Measurements from ENCODE around the gene TBC1D9.

The TBC1D9 gene

GRCh38 chr4:140644470-140645185 is 111.6 kb downstream of the TBC1D9 start:
- DNase-seq (ENCODE audit: low spot score in 2 of 2) (no peak), ATAC-seq (replicated peaks; ENCODE audit: extremely low read depth, poor library complexity, severe bottlenecking) (no peak)
- no peaks in the 10 kb centered on the region for H3K9me3 Mint-ChIP-seq
- H3K27ac Mint-ChIP-seq (ENCODE audit: low read depth) = no peak overlapping the region
- H3K27me3 Mint-ChIP-seq = peaks cover 14% of the 10 kb centered on the region
- H3K36me3 Mint-ChIP-seq (ENCODE audit: insufficient read depth) = no peaks in the 10 kb centered on the region
- H3K4me1 Mint-ChIP-seq = no peaks in the 10 kb centered on the region
- H3K4me3 Mint-ChIP-seq = no peak overlapping the region

GRCh38 chr4:140643571-140644055 is 112.6 kb downstream of the TBC1D9 start:
- Mint-ChIP-seq H3K36me3 (ENCODE audit: insufficient read depth) (no peaks in the 10 kb centered on the region), H3K4me1 (no peaks in the 10 kb centered on the region), H3K27ac (ENCODE audit: low read depth) (no peak overlapping the region), H3K27me3 (peaks cover 4% of the 10 kb centered on the region), H3K9me3 (no peaks in the 10 kb centered on the region), H3K4me3 (no peak overlapping the region)
- ATAC-seq (replicated peaks; ENCODE audit: extremely low read depth, poor library complexity, severe bottlenecking) (no peak), DNase-seq (ENCODE audit: low spot score in 2 of 2) (no peak)

DNA sequence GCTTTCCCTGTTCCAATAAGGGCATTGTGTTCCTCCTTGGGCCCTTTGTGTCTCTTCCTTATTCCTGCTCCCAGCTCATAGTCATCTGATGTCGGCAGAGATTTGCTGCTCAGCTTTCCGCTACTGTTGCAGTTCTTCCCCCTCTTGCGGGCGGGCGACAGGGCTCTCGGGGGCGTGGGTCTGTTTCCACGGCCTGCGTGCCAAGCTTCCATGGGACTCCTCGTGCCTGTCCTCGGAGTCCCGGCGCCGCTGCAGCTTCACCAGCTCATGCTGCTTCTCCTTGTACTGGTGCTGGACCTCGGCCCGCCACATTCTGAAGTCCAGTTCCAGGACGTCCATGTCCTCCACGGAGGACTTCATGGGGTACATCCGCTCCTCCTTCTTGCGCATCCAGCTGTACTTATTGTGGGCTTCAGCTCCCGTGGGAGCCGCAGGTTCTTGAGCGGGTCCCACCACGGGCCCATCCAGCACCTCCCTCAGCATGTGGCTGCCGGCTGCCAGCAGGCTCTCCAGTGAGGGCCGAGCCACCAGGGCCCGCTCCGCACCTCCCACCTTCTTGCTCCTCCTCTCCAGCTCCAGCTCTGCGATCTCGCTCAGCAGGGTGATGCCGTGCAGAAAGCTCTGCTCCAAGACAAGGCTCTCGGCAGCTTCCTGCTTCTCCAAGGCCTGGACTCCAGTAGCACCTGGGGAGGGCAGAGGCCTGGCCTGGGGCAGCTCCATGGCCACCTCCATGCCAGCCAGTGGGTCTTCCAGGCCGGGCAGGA is 113.3 kb downstream of the TBC1D9 start:
- Mint-ChIP-seq H3K4me3 (no peak overlapping the region), H3K9me3 (no peaks in the 10 kb centered on the region), H3K27ac (ENCODE audit: low read depth) (no peak overlapping the region), H3K4me1 (no peaks in the 10 kb centered on the region), H3K27me3 (peaks cover 1% of the 10 kb centered on the region), H3K36me3 (ENCODE audit: insufficient read depth) (no peaks in the 10 kb centered on the region)
- DNase-seq (ENCODE audit: low spot score in 2 of 2) (no peak), ATAC-seq (replicated peaks; ENCODE audit: extremely low read depth, poor library complexity, severe bottlenecking) (no peak)

DNA sequence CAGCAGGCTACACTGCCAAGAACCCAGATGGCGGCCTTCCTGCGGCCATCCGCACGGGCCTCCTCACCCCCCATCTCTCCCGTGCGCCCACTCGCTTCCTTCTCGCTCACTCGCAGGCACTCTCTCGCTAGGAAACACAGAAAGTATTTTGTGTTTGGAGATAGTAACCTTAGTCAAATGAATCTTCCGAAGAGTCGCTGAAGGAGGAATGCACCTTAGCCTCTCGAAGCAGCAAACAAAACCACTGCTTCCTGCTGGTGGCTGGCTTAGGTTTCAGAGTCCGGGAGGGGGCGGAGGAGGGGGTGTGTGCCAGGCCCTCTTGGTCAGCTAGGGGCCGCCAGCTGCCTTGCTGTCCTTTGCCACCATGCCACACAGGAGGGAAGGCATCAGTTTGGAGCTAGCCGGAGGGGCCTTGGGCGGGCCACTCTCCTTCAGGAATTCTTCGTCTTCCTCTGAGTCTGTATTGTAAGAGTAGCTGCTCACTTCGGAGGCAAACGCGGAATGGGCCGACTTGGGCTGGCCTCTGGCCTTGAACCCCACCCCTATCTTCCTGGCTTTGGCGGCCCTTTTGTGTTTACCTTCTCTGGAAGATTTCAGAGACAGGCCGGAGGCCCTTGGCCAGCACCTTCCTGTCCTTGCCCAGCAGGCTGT is 114.3 kb downstream of the TBC1D9 start:
- no peak overlapping the region for H3K4me3 Mint-ChIP-seq
- no peak overlapping the region for H3K27ac Mint-ChIP-seq (ENCODE audit: low read depth)
- H3K4me1 Mint-ChIP-seq = no peaks in the 10 kb centered on the region
- H3K36me3 Mint-ChIP-seq (ENCODE audit: insufficient read depth) = no peaks in the 10 kb centered on the region
- H3K27me3 Mint-ChIP-seq = peaks cover 11% of the 10 kb centered on the region
- ATAC-seq (replicated peaks; ENCODE audit: extremely low read depth, poor library complexity, severe bottlenecking) (no peak), DNase-seq (ENCODE audit: low spot score in 2 of 2) (no peak)
- no peaks in the 10 kb centered on the region for H3K9me3 Mint-ChIP-seq

DNA sequence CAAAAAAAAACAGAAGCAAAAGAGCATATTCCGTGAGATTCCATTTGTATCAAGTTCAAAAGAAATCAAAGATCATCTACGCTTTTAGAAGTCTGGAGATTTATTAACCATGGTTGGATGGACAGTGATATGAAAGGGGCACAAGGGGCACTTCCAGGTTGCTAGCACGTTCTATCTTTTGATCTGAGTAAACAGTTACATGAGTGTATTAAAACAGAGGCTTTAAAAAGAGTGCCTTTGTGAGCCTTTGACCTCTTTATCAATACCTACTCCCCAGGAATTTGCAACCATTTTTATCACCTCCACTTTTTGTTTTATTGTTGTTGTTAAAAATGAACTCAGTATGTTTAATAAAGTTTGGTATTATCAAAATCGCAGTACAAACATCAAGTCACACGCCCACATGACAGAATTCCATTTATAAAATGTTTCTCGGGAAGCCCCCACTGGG is 115.1 kb downstream of the TBC1D9 start:
- Mint-ChIP-seq H3K36me3 (ENCODE audit: insufficient read depth) (no peaks in the 10 kb centered on the region), H3K4me3 (no peak overlapping the region)

GRCh38 chr4:140640150-140640748 is 115.9 kb downstream of the TBC1D9 start:
- Mint-ChIP-seq H3K27ac (ENCODE audit: low read depth) (no peak overlapping the region), H3K4me3 (no peak overlapping the region), H3K27me3 (peaks cover 21% of the 10 kb centered on the region), H3K9me3 (no peaks in the 10 kb centered on the region), H3K36me3 (ENCODE audit: insufficient read depth) (no peaks in the 10 kb centered on the region), H3K4me1 (no peaks in the 10 kb centered on the region)
- ATAC-seq (replicated peaks; ENCODE audit: extremely low read depth, poor library complexity, severe bottlenecking) = no peak
- DNase-seq (ENCODE audit: low spot score in 2 of 2) = no peak

More for the DNA sequence above, 115.1 kb downstream of the TBC1D9 start:
- DNase-seq (ENCODE audit: low spot score in 2 of 2) (no peak), ATAC-seq (replicated peaks; ENCODE audit: extremely low read depth, poor library complexity, severe bottlenecking) (no peak)
- Mint-ChIP-seq H3K9me3 (no peaks in the 10 kb centered on the region), H3K4me1 (no peaks in the 10 kb centered on the region), H3K27ac (ENCODE audit: low read depth) (no peak overlapping the region), H3K27me3 (peaks cover 13% of the 10 kb centered on the region)

DNA sequence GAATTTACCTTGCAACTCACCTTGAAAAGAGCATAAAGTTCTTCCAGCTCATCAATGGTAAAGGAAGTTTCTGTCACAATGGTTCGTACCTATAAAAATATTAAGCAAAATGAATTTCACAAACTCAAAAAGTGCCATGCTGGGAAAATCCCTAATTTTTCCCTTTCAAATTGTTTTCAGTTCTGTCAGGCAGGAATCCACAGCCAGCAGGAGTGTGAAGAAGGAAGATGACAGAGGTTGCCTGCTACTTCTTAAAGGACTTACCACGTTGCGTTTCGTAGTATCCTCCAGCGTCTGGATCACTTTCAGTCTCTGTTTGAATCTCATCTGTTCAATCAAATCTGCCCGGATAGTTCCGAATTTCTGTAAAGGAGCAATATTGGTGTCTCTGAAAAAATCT is 117.1 kb downstream of the TBC1D9 start:
- peaks cover 33% of the 10 kb centered on the region for H3K27me3 Mint-ChIP-seq
- no peak overlapping the region for H3K27ac Mint-ChIP-seq (ENCODE audit: low read depth)

GRCh38 chr4:140637836-140638235 is 118.3 kb downstream of the TBC1D9 start:
- Mint-ChIP-seq H3K4me3 (no peak overlapping the region), H3K9me3 (no peaks in the 10 kb centered on the region), H3K27me3 (peaks cover 44% of the 10 kb centered on the region), H3K36me3 (ENCODE audit: insufficient read depth) (no peaks in the 10 kb centered on the region), H3K4me1 (no peaks in the 10 kb centered on the region), H3K27ac (ENCODE audit: low read depth) (no peak overlapping the region)
- no peak for ATAC-seq (replicated peaks; ENCODE audit: extremely low read depth, poor library complexity, severe bottlenecking)
- no peak for DNase-seq (ENCODE audit: low spot score in 2 of 2)

More for the DNA sequence above, 117.1 kb downstream of the TBC1D9 start:
- H3K4me3 Mint-ChIP-seq = no peak overlapping the region
- H3K9me3 Mint-ChIP-seq = no peaks in the 10 kb centered on the region
- no peaks in the 10 kb centered on the region for H3K4me1 Mint-ChIP-seq
- H3K36me3 Mint-ChIP-seq (ENCODE audit: insufficient read depth) = no peaks in the 10 kb centered on the region
- DNase-seq (ENCODE audit: low spot score in 2 of 2) (no peak), ATAC-seq (replicated peaks; ENCODE audit: extremely low read depth, poor library complexity, severe bottlenecking) (no peak)

GRCh38 chr4:140635606-140636005 is 120.6 kb downstream of the TBC1D9 start:
- H3K27ac Mint-ChIP-seq (ENCODE audit: low read depth) = no peak overlapping the region
- DNase-seq (ENCODE audit: low spot score in 2 of 2) (no peak), ATAC-seq (replicated peaks; ENCODE audit: extremely low read depth, poor library complexity, severe bottlenecking) (no peak)
- no peak overlapping the region for H3K4me3 Mint-ChIP-seq
- H3K36me3 Mint-ChIP-seq (ENCODE audit: insufficient read depth) = peaks cover 1% of the 10 kb centered on the region
- no peaks in the 10 kb centered on the region for H3K4me1 Mint-ChIP-seq
- H3K27me3 Mint-ChIP-seq = peaks cover 57% of the 10 kb centered on the region
- no peaks in the 10 kb centered on the region for H3K9me3 Mint-ChIP-seq

DNA sequence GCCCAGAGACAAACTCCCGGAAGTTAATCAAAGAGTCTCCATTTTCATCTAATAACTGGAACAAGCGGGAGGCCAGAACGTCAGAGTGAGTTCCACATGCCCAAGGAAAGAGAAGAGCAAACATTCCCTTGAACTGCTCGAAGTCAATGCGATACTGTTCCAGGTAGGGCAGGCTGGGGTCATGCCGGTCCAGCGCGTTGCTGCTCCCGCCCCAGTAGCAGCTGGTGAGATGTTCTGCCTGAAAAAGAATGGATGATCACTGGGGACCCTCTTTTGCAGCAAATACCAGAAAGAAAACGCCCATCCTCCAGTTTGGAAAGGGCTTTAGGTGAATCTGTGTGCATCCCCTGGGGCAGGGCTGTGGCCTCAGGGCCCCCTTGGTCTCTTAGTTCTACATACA is 122.2 kb downstream of the TBC1D9 start:
- H3K4me3 Mint-ChIP-seq = no peak overlapping the region
- no peak overlapping the region for H3K27ac Mint-ChIP-seq (ENCODE audit: low read depth)
- no peaks in the 10 kb centered on the region for H3K9me3 Mint-ChIP-seq
- H3K36me3 Mint-ChIP-seq (ENCODE audit: insufficient read depth) = peaks cover 1% of the 10 kb centered on the region
- H3K27me3 Mint-ChIP-seq = peaks cover 67% of the 10 kb centered on the region
- no peak for ATAC-seq (replicated peaks; ENCODE audit: extremely low read depth, poor library complexity, severe bottlenecking)
- no peaks in the 10 kb centered on the region for H3K4me1 Mint-ChIP-seq
- no peak for DNase-seq (ENCODE audit: low spot score in 2 of 2)

DNA sequence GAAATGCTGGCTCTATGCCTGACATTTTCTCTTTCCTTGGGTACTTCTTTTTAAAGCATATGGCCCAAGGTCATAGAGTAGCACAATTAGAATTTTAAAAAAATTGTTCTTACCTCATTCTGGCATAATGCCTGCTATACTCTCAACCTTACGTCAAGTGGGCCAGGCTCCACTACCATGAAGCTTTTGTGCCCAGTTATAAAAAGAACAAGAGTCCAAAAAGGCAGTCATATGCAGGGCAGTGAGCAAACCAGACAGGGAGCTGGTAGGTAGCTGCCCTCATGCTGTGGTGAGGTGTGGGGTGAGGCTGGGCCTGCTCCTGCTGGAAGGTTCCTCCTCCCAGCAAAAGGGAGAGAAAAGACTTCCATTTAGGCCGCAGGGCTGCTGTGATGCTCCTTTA is 123.1 kb downstream of the TBC1D9 start:
- Mint-ChIP-seq H3K27me3 (peaks cover 71% of the 10 kb centered on the region), H3K4me1 (no peaks in the 10 kb centered on the region), H3K27ac (ENCODE audit: low read depth) (no peak overlapping the region), H3K9me3 (no peaks in the 10 kb centered on the region), H3K36me3 (ENCODE audit: insufficient read depth) (peaks cover 1% of the 10 kb centered on the region), H3K4me3 (no peak overlapping the region)
- DNase-seq (ENCODE audit: low spot score in 2 of 2) (no peak), ATAC-seq (replicated peaks; ENCODE audit: extremely low read depth, poor library complexity, severe bottlenecking) (no peak)

DNA sequence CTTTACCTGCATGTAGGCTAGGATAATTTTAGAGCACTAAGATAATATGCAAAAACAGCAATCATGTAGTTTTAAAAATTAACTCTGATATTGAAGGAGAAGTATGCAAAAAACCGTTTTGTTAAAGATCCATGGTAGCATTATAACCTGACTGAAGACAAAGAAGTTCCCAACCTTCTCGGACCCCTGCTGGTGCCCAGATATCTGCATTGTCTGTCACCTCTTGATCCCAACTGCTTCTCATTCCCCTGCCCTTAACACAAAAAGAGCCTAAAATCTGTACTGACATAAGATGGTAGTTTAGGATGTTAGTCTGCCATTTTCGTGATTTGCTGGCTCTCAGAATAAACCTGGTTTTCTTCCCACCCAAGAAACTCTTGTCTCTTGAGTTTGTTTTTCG is 125.9 kb downstream of the TBC1D9 start:
- H3K27ac Mint-ChIP-seq (ENCODE audit: low read depth) = no peak overlapping the region
- peaks cover 50% of the 10 kb centered on the region for H3K27me3 Mint-ChIP-seq
- H3K4me1 Mint-ChIP-seq = no peaks in the 10 kb centered on the region
- no peak overlapping the region for H3K4me3 Mint-ChIP-seq
- ATAC-seq (replicated peaks; ENCODE audit: extremely low read depth, poor library complexity, severe bottlenecking) = no peak
- DNase-seq (ENCODE audit: low spot score in 2 of 2) = no peak
- H3K9me3 Mint-ChIP-seq = no peaks in the 10 kb centered on the region
- peaks cover 1% of the 10 kb centered on the region for H3K36me3 Mint-ChIP-seq (ENCODE audit: insufficient read depth)
